Measurements from ENCODE around the gene ALDH16A1.
A peak's percentile ranks its signal among the peaks of the same experiment; 100 is the strongest.

ALDH16A1 gene

GRCh38 chr19:49414256-49414655 lies 38.8 kb upstream of the ALDH16A1 start:
- peak overlapping the region; percentile 95 for H3K4me2 ChIP-seq
- TF ChIP-seq Cebpa-rat (IDR thresholded peaks at IDR 0.05), result no peak

GRCh38 chr19:49415102-49415809 lies 37.8 kb upstream of the ALDH16A1 start:
- peak; percentile 65; the same call in 1 of the 2 replicates for TF ChIP-seq Cebpa-rat (IDR thresholded peaks at IDR 0.05)
- Histone ChIP-seq H4K20me1 (no peaks in the 10 kb centered on the region), H3K27me3 (peaks cover 17% of the 10 kb centered on the region), H3K9ac (peak overlapping the region; percentile 61), H3K36me3 (no peaks in the 10 kb centered on the region), H3K27ac (peak overlapping the region; percentile 70), H3K9me3 (no peaks in the 10 kb centered on the region), H3K4me2 (peak overlapping the region; percentile 95), H3K4me3 (peak overlapping the region; percentile 50), H3K4me1 (peaks cover 95% of the 10 kb centered on the region)

More at GRCh38 chr19:49414256-49414655, 38.8 kb upstream of the ALDH16A1 start:
- peaks cover 7% of the 10 kb centered on the region for H3K27me3 ChIP-seq
- peaks cover 100% of the 10 kb centered on the region for H3K4me1 ChIP-seq
- H3K9me3 ChIP-seq, result no peaks in the 10 kb centered on the region
- H3K36me3 ChIP-seq, result no peaks in the 10 kb centered on the region
- H3K4me3 ChIP-seq, result peak overlapping the region; percentile 50; the same call in 1 of the 2 replicates
- peak overlapping the region; percentile 61; the same call in 1 of the 2 replicates for H3K9ac ChIP-seq
- H3K27ac ChIP-seq, result peak overlapping the region; percentile 70
- H4K20me1 ChIP-seq, result no peaks in the 10 kb centered on the region

- H4K20me1 ChIP-seq, result no peaks in the 10 kb centered on the region
- peak overlapping the region; percentile 95 for H3K4me2 ChIP-seq
- peaks cover 23% of the 10 kb centered on the region for H3K27me3 ChIP-seq
- H3K36me3 ChIP-seq, result no peaks in the 10 kb centered on the region
- no peaks in the 10 kb centered on the region; the same call in 1 of the 2 replicates for H3K9me3 ChIP-seq
- TF ChIP-seq Cebpa-rat (IDR thresholded peaks at IDR 0.05), result no peak
- 0 out of 2 replicates have a peak overlapping the region, but pooled peaks have one; percentile 61 for H3K9ac ChIP-seq
- peaks cover 90% of the 10 kb centered on the region for H3K4me1 ChIP-seq
- peak overlapping the region; percentile 50; the same call in 1 of the 2 replicates for H3K4me3 ChIP-seq
- peak overlapping the region; percentile 70 for H3K27ac ChIP-seq
Observed at GRCh38 chr19:49415810-49416200, 37.2 kb upstream of the ALDH16A1 start.

- H3K9ac ChIP-seq, result peak overlapping the region; percentile 40; the same call in 1 of the 2 replicates
- H3K4me1 ChIP-seq, result peaks cover 84% of the 10 kb centered on the region
- TF ChIP-seq Cebpa-rat (IDR thresholded peaks at IDR 0.05), result no peak
- H3K36me3 ChIP-seq, result no peaks in the 10 kb centered on the region
- peak overlapping the region; percentile 95 for H3K4me2 ChIP-seq
- peak overlapping the region; percentile 77 for H3K27ac ChIP-seq
- H3K9me3 ChIP-seq, result no peaks in the 10 kb centered on the region; the same call in 1 of the 2 replicates
- H3K4me3 ChIP-seq, result no peak overlapping the region
- no peaks in the 10 kb centered on the region for H4K20me1 ChIP-seq
- peaks cover 35% of the 10 kb centered on the region for H3K27me3 ChIP-seq
Observed at GRCh38 chr19:49417088-49417487, 35.9 kb upstream of the ALDH16A1 start.

- no peak overlapping the region for H3K9ac ChIP-seq
- no peaks in the 10 kb centered on the region for H3K36me3 ChIP-seq
- peak overlapping the region; percentile 95 for H3K4me2 ChIP-seq
- peaks cover 50% of the 10 kb centered on the region for H3K27me3 ChIP-seq
- H3K4me3 ChIP-seq, result no peak overlapping the region
- peaks cover 84% of the 10 kb centered on the region for H3K4me1 ChIP-seq
- H4K20me1 ChIP-seq, result peaks cover 7% of the 10 kb centered on the region
- H3K9me3 ChIP-seq, result no peaks in the 10 kb centered on the region; the same call in 1 of the 2 replicates
- no peak for TF ChIP-seq Cebpa-rat (IDR thresholded peaks at IDR 0.05)
- peak overlapping the region; percentile 77 for H3K27ac ChIP-seq
Observed at GRCh38 chr19:49418511-49418910, 34.5 kb upstream of the ALDH16A1 start.

- Histone ChIP-seq H3K9ac (no peak overlapping the region), H3K4me1 (peaks cover 84% of the 10 kb centered on the region), H3K4me3 (no peak overlapping the region), H3K4me2 (peak overlapping the region; percentile 95), H3K27me3 (peaks cover 56% of the 10 kb centered on the region), H4K20me1 (peaks cover 8% of the 10 kb centered on the region), H3K36me3 (no peaks in the 10 kb centered on the region), H3K27ac (no peak overlapping the region), H3K9me3 (no peaks in the 10 kb centered on the region; the same call in 1 of the 2 replicates)
- no peak for TF ChIP-seq Cebpa-rat (IDR thresholded peaks at IDR 0.05)
Observed at GRCh38 chr19:49419173-49419572, 33.9 kb upstream of the ALDH16A1 start.

- no peak overlapping the region for H3K9ac ChIP-seq
- peaks cover 8% of the 10 kb centered on the region for H4K20me1 ChIP-seq
- H3K27me3 ChIP-seq, result peaks cover 67% of the 10 kb centered on the region
- H3K4me1 ChIP-seq, result peaks cover 81% of the 10 kb centered on the region
- TF ChIP-seq Cebpa-rat (IDR thresholded peaks at IDR 0.05), result no peak
- no peak overlapping the region for H3K27ac ChIP-seq
- H3K4me2 ChIP-seq, result peak overlapping the region; percentile 95; the same call in 1 of the 2 replicates
- no peaks in the 10 kb centered on the region for H3K36me3 ChIP-seq
- no peak overlapping the region for H3K4me3 ChIP-seq
- no peaks in the 10 kb centered on the region; the same call in 1 of the 2 replicates for H3K9me3 ChIP-seq
Observed at GRCh38 chr19:49420227-49420626, 32.8 kb upstream of the ALDH16A1 start.

GRCh38 chr19:49421039-49421877 lies 31.8 kb upstream of the ALDH16A1 start:
- Histone ChIP-seq H3K4me1 (peaks cover 81% of the 10 kb centered on the region), H3K9me3 (no peaks in the 10 kb centered on the region; the same call in 1 of the 2 replicates), H3K27me3 (peaks cover 77% of the 10 kb centered on the region), H4K20me1 (peaks cover 18% of the 10 kb centered on the region), H3K27ac (no peak overlapping the region), H3K4me2 (no peak overlapping the region), H3K9ac (no peak overlapping the region), H3K4me3 (peak overlapping the region; percentile 43; the same call in 1 of the 2 replicates), H3K36me3 (no peaks in the 10 kb centered on the region)
- TF ChIP-seq Cebpa-rat (IDR thresholded peaks at IDR 0.05), result no peak

GRCh38 chr19:49421878-49422202 lies 31.2 kb upstream of the ALDH16A1 start:
- H3K27me3 ChIP-seq, result peaks cover 83% of the 10 kb centered on the region
- H3K9ac ChIP-seq, result no peak overlapping the region
- TF ChIP-seq Cebpa-rat (IDR thresholded peaks at IDR 0.05), result no peak
- H3K4me3 ChIP-seq, result no peak overlapping the region
- no peaks in the 10 kb centered on the region for H3K36me3 ChIP-seq
- no peaks in the 10 kb centered on the region; the same call in 1 of the 2 replicates for H3K9me3 ChIP-seq
- no peak overlapping the region for H3K4me2 ChIP-seq
- H4K20me1 ChIP-seq, result peaks cover 20% of the 10 kb centered on the region
- peaks cover 81% of the 10 kb centered on the region for H3K4me1 ChIP-seq
- no peak overlapping the region for H3K27ac ChIP-seq
